Fibroblast of peridontal ligament (primary cell): Measurements from ENCODE around the gene RELN.
"Not testable (repeated sequence)": the region's sequence is repeated elsewhere in the genome, so short reads cannot be mapped to it uniquely, and the experiment has no call there.

Source experiments
- DNase-seq: peaks from one replicate; pipeline ENCODE4 v3.0.0-alpha.2; 2010; ENCODE audit errors: extremely low read depth

The RELN gene

GRCh38 chr7:103791894-103792293 lies 197.6 kb downstream of the RELN start:
- no peak for DNase-seq

DNA sequence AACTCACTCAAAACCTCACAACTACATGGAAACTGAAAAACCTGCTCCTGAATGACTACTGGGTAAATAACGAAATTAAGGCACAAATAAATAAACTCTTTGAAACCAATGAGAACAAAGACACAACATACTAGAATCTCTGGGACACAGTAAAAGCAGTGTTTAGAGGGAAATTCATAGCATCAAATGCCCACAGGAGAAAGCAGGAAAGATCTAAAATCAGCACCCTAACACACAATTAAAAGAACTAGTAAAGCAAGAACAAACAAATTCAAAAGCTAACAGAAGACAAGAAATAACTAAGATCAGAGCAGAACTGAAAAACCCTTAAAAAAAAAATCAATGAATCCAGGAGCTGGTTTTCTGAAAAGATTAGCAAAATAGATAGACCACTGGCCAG lies 202.4 kb downstream of the RELN start:
- DNase-seq = not testable (repeated sequence)

DNA sequence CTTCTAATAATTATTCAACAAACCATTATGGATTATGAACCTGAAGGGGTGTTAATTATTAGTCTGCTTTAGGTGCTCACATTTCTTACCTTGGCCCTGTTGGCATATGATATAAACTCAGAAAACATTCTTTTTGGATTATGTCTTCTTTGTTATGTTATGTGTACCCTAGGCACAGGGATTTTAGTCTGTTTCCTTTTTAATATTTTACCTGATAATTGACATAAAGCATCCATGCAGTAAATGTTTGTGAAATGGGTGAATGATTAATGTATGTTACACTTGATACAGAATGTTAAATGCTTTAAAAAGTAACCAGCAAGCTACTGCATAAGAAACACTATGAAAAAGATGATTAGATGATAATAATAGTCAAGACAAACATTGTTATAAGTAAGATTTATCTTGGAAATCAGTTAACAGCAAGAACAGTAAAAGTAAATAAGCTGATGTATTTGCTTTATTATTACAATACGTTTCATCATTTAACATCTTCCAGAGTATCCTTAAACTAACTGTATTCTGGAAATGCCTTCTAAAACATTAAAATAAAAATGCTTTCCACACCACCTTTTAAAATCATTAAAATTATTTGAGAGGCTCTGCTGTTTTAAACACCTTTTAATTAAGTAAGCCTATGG lies 204.7 kb downstream of the RELN start:
- DNase-seq = no peak

DNA sequence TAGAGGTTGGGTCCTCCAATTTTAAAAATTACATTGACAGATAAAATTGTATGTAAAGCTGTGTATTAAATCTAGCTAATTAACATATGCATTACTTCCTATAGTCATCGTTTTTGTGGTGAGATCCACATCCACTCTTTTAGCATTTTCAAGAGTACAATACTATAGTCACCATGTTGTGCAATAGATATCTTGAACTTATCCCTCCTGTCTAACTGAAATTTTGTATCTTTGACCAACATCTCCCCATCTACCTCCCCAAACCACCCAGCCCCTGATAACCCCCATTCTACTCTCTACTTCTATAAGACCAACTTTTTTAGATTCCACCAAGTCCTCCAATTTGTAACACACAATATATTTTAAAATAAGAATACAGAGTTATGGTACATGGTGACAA lies 208.0 kb downstream of the RELN start:
- no peak for DNase-seq

- DNase-seq = not testable (repeated sequence)
Measured at GRCh38 chr7:103780561-103780960, 208.9 kb downstream of the RELN start.

- DNase-seq = no peak
Measured at GRCh38 chr7:103777440-103777839, 212.0 kb downstream of the RELN start.

DNA sequence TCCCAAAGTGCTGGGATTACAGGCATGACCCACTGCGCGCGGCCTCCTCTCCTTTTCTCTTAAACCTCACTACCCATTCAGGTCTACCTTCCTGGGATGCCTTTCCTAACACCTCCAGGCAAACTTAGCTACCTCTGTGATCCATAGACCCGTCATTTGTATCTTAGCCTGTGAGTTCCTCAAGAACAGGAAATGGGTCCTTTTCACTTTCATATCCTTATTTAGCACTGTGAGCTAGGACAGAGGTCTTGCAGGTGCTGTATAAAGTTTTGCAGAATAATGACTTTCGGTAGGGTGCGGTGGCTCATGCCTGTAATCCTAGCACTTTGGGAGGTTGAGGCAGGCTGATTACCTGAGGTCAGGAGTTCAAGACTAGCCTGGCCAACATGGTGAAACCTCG lies 215.7 kb downstream of the RELN start:
- no peak for DNase-seq

DNA sequence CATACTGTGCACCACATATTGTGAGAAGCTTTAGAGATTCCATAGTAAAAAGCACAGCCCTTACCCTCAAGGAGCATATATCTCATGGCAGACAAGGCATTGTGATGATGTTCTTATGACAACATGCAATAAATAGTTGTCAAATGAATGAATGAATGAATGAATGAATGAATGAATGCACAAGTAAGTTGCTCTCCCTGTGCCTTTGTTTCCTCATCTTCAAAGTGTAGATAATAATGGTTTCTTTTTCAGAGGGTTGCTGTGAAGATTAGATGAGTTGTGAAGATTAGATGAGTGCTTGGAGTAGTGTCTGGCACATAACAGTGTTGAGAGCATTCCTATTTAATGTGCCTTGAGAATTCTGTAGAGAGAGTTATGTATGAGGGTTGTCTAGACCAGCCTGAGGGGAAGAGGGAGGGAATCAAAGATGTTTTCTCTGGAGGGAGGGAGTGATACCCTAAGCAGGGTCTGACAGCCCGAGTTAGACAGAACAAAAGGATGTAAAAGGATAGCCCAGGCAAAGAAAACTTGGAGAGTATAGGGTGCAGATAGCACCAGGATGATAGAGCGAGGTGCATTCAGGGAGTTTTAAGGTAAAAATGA lies 217.2 kb downstream of the RELN start:
- no peak for DNase-seq

GRCh38 chr7:103771294-103771693 lies 218.2 kb downstream of the RELN start:
- DNase-seq = no peak

GRCh38 chr7:103766660-103767059 lies 222.8 kb downstream of the RELN start:
- DNase-seq = no peak

DNA sequence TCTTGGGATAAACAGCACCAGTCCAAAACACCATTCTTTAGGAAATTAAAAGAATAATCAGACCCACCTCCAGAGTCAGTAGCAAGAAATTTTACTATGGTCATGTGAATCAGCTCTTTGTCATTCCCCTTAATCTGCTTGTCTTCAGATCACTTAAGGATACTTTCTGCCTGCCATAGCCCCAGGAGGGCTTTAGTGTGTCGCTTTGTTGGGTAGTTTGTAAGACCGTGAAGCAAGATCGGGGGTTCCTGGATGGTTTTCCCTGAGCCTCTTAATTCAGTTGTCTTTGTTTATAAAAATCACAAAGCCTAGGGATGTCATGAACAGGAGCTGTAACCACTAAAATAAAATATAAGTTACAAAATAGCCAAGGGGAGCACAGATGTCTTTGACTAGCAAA lies 223.6 kb downstream of the RELN start:
- no peak for DNase-seq

- no peak for DNase-seq
Measured at GRCh38 chr7:103764901-103765300, 224.6 kb downstream of the RELN start.

DNA sequence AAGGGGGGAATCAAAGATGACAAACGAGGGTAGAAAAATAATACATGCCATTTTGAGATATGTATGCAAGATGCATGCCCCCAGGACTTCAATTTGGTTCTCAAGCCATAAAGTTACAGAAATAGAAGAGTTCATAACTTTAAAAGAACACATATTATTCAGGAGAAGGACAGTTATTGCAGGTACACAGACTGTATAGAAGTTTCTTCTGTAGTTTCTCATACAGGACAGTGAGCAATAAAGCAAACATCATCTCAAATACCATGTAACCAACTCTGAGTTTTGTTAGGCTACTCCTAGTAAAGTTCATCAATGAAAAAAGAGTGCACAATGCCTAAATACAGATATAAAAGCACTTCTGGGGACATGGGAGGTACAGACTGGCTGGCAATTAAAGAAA lies 226.6 kb downstream of the RELN start:
- no peak for DNase-seq

DNA sequence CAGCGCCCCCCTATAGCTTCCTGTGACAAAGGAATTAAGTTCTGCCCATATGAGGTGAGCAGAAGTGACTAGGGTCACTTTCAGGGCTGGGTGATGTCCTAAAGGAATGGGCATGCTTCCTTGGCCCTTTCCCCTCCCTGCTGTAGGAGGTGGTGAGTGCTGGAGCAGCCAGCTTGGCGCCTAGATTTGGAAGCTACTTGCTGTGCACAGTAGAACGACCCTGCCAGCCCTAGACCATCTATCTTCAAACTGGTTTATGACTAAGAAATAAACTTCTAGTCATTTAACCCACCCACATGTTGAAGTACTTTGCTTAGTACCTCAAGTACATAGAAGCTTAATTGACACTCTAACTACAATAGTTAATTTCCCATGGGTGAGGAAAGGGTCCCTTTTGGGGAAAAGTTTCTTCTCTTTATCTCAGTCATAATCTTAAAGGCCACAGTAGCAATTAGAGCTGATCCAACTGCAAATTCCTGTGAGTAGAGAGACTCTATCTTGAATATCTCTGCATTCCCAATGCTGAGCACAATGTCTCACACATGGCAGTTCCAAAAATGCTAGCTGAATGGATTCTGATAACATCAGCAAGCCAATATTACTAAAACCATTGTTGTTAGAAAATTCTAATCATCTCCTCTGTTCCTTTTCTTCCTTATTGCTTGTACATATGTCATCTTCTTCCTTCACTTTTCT lies 227.2 kb downstream of the RELN start:
- DNase-seq = no peak

- peak; percentile 6 for DNase-seq
Measured at GRCh38 chr7:103752995-103753394, 236.5 kb downstream of the RELN start.

- no peak for DNase-seq
Measured at GRCh38 chr7:103751311-103751880, 238.1 kb downstream of the RELN start.

DNA sequence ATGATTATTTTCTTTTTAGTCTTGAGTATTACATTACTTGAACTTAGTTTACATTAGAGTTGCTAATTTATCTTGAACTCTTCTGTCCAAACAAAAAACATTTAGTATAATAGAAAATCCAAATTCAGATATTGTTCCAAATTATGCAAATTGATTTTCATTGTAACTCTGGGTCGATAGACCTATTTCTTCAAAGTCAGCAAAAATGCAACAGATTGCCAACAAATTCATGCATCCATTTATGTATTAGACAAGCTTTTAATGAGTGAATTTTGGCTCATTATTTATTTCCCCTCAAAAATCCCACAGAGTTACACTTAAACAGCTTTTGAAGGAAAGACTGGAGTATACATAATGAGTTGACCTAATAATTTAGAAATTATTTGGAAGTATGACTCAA lies 240.8 kb downstream of the RELN start:
- no peak for DNase-seq

GRCh38 chr7:103735377-103735776 lies 254.1 kb downstream of the RELN start:
- DNase-seq = no peak

DNA sequence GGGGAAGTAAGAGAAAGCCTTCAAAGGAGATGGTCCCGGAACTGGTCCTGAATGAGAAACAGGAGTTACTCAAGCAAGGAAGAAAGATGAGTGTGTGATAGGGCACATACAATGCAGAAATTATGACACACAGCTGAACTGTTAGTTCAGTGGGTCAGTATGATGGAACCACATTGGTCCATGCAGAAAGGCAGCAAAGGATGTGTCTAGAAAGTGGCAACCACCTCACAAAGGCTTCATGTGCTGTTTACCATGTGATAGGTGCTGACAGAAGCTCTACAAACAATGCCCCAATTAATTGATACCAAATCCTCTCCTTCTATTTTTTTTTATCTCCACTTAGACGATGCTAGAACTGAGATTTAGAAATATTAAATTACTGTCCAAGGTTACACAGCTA lies 258.3 kb downstream of the RELN start:
- no peak for DNase-seq

DNA sequence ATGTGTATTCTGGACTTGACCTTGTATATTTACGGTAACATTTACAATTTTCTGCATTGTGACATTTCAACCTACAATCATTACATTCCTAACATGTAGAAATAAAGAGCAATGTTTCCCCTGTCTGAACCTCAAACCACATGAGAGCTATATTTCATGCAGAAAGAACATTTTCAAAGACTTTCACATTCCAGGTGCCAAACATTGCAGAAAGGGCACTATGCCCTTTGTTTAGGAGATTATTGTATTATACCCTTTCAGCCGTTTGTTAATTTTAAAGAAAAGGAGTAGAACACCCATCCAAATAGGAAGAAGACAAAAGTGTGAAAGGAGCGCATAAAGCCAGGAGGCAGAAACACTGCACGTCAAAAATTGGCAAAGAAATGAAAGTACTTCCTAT lies 260.4 kb downstream of the RELN start:
- DNase-seq = no peak

DNA sequence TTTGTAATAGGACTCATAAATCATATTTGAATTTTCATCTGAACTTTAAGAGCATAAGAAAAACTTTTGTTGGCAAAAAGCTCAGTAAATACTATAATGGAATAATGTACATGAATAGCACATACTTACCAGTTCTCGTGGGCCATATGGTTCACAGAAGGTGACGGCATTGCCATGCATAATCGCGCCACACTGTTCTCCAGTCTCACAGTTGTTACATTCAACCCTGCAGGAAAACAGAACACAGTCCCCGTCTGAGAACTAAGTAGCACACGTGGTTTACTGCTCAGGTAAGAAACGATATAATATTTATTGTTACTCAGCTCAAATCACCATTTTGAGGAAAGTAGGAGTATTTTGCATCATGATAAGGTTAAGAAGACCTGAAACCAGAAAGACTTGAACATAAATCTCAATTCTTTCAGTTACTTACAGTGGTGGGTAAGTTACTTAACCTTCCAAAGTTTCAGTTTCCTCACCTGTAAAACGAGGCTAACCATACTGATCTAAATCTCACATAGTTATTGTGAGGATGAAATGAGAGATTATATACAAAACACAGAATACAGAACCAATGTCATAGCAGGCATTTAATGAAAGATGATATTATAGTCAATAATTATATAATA lies 261.4 kb downstream of the RELN start:
- no peak for DNase-seq

- no peak for DNase-seq
Measured at GRCh38 chr7:103719070-103719469, 270.4 kb downstream of the RELN start.
